Measurements from ENCODE around the gene KLK7. TPM values are rescaled to one million over a fixed set of nuclear protein-coding genes. Genes with fewer than 3 reads are reported as not detected.

The KLK7 gene
- total RNA-seq, 1 donor = not detected

DNA sequence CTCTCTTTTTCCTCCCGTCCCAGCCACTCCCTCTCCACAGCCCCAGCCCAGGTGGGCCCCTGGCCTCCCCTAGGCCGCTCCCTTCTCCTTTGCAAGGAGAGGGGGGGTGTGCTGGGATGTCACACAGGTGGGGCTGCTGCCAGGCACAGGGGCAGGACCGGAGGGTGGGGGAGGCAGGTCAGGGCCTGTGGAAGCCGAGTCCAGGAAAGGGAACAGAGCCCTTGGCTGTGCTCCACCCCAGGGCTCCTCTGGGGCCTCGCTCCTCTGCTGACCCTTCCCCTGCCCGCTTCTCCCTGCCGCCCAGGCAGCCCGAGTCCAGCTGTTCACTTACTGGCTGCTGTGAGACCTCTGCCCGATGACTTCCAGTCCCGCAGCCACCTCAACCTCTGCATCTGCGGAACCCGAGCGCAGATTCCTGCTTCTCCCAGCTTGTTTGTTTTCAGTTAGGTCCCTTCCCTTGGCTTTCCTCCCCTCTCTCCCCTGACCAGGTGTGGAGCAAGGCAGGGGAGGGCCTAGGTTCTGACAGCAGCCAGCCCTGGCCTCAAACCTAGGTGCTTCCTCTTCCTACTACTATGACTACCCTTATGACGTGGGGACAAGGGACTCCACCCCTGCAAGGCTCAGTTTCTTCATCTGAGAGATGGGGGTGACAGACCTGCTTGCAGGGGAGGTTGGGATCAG lies 43.5 kb upstream of the KLK7 start:
- TF ChIP-seq, protein P1, sequence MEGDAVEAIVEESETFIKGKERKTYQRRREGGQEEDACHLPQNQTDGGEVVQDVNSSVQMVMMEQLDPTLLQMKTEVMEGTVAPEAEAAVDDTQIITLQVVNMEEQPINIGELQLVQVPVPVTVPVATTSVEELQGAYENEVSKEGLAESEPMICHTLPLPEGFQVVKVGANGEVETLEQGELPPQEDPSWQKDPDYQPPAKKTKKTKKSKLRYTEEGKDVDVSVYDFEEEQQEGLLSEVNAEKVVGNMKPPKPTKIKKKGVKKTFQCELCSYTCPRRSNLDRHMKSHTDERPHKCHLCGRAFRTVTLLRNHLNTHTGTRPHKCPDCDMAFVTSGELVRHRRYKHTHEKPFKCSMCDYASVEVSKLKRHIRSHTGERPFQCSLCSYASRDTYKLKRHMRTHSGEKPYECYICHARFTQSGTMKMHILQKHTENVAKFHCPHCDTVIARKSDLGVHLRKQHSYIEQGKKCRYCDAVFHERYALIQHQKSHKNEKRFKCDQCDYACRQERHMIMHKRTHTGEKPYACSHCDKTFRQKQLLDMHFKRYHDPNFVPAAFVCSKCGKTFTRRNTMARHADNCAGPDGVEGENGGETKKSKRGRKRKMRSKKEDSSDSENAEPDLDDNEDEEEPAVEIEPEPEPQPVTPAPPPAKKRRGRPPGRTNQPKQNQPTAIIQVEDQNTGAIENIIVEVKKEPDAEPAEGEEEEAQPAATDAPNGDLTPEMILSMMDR (IDR thresholded peaks at IDR 0.05; ENCODE audit: insufficient read depth, low read depth, low read length) = no peak
- no peak overlapping the region for H3K4me3 ChIP-seq (ENCODE audit: low read depth, low read length)
- DNase-seq (ENCODE audit: low read depth) = no peak

DNA sequence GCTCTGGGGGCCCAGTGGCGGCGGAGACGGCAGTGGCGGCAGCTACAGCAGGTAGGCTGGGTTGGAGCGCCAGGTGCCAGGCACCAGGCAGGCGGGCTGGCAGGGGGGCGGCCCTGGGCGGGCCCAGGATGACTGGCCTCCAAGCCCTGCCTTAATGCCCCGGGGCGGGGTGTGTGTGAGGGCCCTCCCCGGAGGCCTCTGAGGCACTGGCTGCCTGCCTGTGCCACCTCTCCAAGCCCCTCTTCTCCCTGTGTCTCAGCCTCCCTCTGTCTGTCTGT lies 42.8 kb upstream of the KLK7 start, which contains the start of gene KLK11:
Gene KLK11 (minus strand): TSS at position 63 of the 278 bp plus-strand sequence. CDS start 985 bp downstream, outside the sequence.
- no peak within 1 kb of the TSS for H3K4me3 ChIP-seq (ENCODE audit: low read depth, low read length)
- no peak for DNase-seq (ENCODE audit: low read depth)
- TF ChIP-seq, protein P1 (IDR thresholded peaks at IDR 0.05; ENCODE audit: insufficient read depth, low read depth, low read length) = no peak

DNA sequence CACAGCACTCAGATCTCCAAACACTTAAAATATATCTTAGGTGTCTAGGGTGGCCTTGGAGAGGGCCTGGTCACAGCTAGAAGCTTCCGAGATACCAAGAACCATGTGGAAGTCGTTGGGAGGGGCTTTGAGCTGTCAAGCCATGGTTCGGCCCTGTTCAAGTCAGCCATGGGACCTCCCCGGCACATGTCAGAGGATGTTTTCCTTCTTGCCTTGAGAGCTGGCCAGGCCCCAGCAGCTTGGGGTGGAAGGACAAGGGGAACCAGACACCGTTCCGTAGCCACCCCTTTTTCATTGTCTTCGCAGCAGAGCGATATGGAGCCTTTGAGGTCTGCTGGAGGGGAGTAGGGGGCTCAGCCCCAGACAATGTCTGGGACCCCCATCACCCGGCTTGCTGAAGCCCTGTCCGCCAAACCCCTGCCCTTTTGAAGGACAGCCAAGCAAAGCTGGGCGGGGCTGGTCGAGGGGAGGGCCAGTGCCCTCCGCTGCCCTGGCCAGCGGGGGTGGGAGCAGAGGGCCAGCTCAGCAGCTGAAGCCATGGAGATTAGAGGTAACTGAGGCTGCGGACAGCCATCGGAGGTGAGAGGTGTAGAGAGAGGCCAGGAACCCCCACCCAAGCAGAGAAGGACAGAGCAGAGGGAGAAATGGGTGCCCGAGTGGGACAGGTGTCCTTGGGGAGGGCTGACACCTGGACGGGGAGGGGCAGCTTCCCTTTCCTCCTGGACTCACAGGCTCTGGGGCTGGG lies 42.3 kb upstream of the KLK7 start:
- H3K4me3 ChIP-seq (ENCODE audit: low read depth, low read length) = no peak overlapping the region
- TF ChIP-seq, protein P1 (IDR thresholded peaks at IDR 0.05; ENCODE audit: insufficient read depth, low read depth, low read length) = no peak
- no peak for DNase-seq (ENCODE audit: low read depth)

DNA sequence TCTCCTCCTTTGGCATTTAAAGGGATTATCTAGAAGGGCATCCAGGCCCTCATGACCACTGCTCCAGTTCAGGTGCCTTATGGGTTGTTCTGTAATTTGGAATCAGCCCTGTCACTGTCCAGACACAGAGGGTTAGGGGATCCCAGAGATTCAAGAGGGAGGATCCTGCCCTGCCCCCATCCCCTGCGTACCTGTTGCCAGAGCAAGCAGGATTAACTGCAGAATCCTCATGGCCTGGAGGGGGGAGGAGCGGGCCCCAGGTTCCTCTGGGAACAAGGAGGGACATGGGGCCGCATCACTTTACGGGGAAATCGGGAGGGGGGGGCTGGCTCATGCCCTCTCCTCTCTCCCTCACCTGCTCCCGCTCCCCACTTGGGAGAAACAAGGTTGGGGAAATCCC lies 41.7 kb upstream of the KLK7 start:
- no peak overlapping the region for H3K4me3 ChIP-seq (ENCODE audit: low read depth, low read length)
- no peak for DNase-seq (ENCODE audit: low read depth)
- TF ChIP-seq, protein P1 (IDR thresholded peaks at IDR 0.05; ENCODE audit: insufficient read depth, low read depth, low read length) = no peak

DNA sequence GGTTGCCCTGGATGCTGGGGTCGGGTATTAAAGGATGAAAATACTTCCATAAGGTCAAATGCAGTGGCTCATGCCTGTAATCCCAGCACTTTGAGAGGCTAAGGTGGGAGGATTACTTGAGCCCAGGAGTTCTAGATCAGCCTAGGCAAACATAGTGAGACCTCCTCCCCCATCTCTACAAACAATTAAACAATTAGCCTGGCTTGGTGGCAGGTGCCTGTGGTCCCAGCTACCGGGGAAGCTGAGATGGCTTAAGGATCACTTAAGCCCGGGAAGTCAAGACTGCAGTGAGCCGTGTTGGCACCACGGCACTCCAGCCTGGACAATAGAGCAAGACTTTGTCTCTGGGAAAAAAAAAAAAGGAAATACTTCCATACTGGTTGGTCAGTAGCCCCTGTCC lies 41.2 kb upstream of the KLK7 start:
- H3K4me3 ChIP-seq (ENCODE audit: low read depth, low read length) = no peak overlapping the region
- TF ChIP-seq, protein P1 (IDR thresholded peaks at IDR 0.05; ENCODE audit: insufficient read depth, low read depth, low read length) = no peak
- DNase-seq (ENCODE audit: low read depth) = no peak

DNA sequence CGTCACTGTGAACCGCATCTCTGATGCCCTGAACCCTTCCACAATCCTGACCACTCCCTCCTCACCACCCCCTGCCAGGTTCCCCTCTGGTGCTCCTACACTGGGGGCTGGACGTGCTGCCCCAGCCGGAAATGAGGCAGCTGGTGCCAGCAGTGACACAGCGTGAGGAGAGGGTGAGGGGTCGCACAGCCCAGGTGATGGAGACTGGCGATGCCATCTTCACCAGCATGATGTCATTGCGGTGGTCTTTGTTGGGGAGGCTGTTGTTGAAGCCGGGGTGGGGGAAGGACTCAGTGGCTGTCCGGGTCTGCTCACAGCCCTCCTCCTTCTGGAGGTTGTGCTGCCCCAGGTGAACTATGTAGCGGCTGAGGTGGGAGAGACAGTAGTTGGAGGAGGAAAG lies 40.2 kb upstream of the KLK7 start:
- no peak for DNase-seq (ENCODE audit: low read depth)
- H3K4me3 ChIP-seq (ENCODE audit: low read depth, low read length) = no peak overlapping the region
- TF ChIP-seq, protein P1 (IDR thresholded peaks at IDR 0.05; ENCODE audit: insufficient read depth, low read depth, low read length) = no peak
